Inflammatory macrophage treated with lipopolysaccharide for 4 hours (primary cell): ENCODE data around the gene EPC2.
"Not testable (repeated sequence)": the region's sequence is repeated elsewhere in the genome, so short reads cannot be mapped to it uniquely, and the experiment has no call there.

Experiments used
- DNase-seq: peaks from one replicate; pipeline ENCODE4 v3.0.0-alpha.2; 2020

The EPC2 gene

DNA sequence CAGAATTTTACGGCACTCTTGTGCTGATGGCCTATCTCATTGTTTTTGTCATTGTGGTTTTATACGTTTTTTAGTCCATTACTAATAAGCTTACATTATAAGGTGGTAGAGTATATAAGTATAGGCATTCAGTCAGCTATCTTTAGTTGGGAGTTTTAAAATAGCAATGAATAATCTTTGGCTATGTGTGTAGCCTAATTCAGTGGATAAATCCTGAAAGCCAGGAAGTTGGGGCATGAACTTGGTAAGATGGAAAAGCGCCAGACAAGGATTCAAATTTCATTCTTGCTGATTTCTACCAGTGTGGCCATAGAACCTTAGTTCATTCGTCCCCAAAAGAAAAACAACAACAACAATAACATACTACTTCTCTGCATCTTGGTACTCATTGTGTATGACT is 31.2 kb downstream of the EPC2 start:
- DNase-seq: no peak

DNA sequence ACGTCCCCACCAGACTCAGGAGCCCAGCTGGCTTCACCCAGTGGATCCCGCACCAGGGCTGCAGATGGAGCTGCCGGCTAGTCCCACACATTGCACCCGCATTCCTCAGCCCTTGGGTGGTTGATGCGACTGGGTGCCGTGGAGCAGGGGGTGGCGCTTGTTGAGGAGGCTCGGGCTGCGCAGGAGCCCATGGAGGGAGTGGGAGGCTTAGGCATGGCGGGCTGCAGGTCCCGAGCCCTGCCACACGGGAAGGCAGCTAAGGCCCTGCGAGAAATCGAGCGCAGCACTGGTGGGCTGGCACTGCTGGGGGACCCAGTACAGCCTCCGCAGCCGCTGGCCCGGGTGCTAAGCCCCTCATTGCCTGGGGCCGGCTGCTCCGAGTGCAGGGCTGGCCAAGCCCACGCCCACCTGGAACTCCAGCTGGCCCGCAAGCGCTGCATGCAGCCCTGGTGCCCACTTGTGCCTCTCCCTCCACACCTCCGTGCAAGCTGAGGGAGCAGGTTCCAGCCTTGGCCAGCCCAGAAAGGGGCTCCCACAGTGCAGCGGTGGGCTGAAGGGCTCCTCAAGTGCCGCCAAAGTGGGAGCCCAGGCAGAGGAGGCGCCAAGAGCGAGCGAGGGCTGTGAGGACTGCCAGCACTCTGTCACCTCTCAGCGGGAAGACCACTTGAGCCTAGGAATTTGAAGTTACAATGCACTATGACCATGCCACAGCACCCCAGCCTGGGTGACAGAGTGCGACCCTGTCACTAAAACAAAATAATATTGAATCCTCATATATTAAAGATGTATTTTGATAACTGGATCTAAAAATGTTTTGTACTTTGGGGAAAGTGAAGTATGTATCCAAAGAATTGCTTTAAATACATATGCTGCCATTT is 34.0 kb downstream of the EPC2 start:
- DNase-seq: not testable (repeated sequence)

DNA sequence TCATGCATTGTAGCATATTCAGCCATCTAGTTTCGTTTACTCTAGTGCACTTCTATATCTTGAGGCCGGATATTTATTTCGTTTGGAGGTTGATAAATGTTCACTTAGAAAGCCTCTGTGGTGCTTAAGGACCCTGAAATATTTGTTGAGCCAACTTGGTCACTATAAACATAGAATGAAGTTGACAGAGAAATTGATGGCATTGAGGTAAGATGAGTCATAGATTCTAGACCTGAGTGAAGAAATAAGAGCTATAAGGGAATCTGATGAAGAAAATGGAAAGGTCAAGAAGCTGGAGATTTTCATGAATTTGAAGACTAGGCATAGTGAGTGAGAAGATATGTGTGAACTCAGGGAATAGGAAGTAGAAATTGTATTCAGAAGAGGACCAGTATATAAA is 35.9 kb downstream of the EPC2 start:
- no peak for DNase-seq

DNA sequence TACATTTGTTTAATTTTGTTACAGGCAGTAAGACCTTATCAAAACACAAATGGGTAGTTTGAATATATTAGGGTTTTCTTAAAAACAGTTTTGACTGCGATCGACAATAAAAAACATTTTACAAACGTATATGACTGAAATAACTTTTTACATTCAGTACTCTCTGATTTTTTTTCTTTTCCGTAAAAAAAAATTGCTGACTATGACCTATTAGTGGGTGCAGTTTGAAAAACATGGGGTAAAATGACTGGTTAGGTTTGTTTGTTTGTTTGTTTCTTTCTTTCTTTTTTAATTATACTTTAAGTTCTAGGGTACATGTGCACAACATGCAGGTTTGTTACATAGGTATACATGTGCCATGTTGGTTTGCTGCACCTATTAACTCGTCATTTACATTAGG is 36.9 kb downstream of the EPC2 start:
- no peak for DNase-seq

DNA sequence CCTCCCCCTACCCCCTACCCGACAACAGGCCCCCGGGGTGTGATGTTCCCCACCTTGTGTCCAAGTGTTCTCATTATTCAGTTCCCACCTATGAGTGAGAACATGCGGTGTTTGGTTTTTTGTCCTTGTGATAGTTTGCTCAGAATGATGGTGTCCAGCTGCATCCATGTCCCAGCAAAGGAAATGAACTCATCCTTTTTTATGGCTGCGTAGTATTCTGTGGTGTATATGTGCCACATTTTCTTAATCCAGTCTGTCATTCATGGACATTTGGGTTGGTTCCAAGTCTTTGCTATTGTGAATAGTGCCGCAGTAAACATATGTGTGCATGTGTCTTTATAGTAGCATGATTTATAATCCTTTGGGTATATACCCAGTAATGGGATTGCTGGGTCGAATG is 37.3 kb downstream of the EPC2 start:
- not testable (repeated sequence) for DNase-seq

DNA sequence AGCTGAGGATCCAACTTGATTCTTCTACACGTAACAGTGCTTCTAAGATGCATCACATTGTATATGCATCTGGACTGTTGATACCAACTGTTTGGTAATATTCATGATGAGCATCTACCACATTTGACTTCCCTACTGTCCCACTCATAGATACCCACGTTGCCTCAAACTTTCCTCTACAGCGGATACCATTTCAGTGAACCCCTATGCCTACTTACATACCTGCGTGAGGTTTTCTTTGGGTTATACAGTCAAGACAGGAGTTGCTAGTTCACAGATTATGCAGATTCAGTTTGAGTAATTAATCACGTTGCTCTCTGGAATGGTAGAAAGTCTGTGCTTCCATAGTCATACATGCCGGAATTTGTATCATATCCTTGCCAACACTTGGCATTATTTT is 40.0 kb downstream of the EPC2 start:
- no peak for DNase-seq

DNA sequence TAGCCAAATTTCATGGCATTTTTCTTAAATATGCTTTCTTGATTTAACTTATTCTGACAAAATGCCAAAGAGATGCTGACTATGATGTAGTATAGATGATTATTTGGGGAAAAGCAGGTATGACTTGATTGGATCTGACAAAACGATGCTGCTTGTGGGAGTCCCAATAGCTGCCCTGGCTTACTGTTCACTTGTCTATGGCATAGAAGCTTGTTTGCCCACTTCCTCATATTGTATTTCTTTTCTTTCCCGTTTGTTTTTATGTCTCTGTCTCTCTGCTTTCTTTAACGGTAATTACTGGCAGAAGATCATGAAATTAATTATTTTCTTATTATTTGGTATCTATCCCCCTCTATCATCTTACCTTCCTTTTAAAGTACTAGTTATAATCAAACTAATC is 43.0 kb downstream of the EPC2 start:
- no peak for DNase-seq

DNA sequence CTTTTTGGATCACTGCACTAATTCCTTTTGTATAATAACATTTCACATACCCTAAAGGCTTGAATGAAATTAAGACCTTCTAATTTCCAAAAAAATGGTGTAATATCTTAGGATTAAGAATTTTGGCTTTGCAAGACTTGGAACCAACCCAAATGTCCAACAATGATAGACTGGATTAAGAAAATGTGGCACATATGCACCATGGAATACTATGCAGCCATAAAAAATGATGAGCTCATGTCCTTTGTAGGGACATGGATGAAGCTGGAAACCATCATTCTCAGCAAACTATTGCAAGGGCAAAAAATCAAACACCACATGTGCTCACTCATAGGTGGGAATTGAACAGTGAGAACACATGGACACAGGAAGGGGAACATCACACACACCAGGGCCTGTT is 43.5 kb downstream of the EPC2 start:
- DNase-seq: not testable (repeated sequence)

DNA sequence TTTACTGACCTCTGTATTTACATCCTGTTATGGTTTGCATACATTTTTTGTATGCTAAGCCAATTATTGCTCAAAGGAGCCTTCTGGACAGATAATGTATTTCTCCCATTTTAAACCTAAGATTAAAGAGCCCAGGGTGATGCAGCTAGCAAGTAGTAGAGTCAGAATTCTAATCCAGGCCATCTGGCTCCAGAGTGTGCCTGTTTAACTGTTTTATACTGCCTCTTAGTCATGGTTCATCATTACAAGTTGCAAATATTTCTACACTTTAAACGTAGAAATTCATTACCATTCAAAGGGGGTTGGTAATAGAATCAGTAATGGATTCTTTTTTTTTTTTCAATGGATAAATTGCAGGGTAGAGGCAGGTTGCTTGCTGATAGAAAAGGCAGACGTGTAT is 52.4 kb downstream of the EPC2 start:
- no peak for DNase-seq

DNA sequence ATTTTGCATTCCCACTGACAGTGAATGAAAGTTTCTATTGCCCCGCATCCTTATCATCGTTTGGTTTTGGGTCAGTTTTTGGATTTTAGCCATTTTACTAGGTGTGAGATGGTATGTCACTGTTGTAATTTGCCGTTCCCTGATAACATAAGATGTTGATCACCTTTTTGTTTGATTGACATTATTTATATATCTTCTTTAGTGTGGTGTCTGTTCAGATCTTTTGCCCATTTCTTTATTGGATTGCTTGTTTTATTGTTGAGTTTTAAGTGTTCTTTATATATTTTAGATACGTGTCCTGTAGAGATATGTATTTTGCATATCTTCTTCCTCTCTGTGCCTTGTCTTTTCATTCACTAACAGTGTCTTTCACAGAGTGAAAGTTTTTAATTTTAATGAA is 55.3 kb downstream of the EPC2 start:
- no peak for DNase-seq

DNA sequence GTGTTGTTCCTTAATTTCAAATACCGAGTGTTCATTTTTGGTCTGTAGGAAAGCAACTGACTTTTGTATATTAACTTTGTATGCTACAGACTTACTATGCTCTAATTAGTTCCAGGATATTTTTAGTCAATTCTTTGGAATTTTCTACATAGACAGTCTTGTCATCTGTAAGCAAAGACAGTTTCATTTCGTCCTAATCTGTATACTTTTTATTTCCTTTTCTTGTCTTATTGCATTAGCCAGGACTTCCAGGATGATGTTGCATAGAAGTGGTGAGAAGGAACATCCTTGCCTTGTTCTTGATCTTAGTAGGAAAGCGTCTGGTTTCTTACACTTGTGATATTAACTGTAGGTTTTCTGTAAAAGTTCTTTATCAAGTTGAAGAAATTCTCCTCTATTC is 56.5 kb downstream of the EPC2 start:
- no peak for DNase-seq

DNA sequence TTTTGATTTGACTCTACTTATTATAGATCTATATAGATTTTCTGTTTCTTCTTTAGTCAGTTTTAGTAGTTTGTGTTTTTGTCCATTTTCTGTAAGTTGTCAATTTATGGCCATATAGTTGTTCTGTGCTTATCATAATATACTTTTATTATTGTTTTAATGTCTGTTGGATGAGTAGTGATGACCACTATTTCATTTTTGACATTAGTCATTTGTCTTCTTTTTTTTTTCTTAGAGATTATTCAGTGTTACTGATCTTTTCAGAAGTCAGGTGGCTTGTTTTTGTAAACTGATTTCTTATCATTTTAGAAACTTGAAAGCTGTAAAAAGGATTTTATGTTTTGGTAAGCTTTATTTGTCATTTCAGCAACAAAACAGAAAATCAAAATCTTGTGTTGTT is 57.3 kb downstream of the EPC2 start:
- no peak for DNase-seq

DNA sequence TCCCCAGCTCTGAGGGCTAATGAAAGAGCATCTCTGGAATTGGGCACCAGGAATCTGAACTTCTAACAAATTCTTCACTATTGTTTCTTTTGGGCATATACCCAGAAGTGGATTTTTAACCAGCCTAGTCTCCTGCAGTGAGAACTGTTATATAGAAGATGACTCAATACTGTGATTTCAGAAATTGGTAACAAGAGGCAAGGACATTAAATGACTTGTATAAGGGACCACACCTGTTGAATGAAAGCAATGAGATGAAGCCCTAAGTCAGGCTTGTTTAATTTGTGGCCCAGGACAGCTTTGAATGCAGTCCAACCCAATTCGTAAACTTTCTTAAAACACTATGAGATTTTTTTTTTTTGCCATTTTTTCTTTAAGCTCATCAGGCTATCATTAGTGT is 57.9 kb downstream of the EPC2 start:
- DNase-seq: no peak

DNA sequence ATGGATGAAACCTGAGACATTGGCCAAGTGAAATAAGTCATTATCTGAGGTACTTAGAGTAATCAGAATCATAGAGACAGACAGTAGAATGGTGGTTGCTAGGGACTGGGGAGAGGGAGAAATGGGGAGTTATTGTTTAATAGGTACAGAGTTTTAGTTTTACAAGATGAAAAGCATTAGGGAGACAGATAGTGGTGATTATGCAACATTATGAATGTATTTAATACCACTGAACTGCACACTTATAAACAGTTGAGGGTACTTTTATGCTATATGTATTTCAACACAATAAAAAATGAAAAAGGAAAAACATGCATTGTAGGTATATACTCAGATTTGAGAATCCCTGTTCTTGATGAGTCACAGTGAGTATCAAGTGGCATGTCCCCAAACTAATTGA is 59.7 kb downstream of the EPC2 start:
- no peak for DNase-seq

DNA sequence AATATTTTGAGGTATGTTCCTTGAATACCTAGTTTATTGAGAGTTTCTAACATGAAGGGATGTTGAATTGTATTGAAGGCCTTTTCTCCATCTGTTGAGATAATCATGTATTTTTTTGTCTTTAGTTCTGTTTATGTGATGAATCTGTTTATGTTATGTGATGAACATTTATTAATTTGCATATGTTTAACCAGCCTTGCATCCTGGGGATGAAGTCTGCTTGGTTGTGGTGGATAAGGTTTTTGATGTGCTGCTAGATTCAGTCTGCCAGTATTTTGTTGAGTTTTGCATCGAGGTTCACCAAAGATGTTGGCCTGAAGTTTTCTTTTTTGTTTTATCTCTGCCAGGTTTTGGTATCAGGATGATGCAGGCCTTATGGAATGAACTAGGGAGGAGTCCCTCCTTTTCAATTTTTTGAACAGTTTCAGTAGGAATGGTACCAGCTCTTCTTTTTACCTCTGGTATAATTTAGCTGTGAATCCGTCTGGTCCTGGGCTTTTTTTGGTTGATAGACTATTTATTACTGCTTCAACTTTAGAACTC is 71.9 kb downstream of the EPC2 start:
- DNase-seq: no peak

DNA sequence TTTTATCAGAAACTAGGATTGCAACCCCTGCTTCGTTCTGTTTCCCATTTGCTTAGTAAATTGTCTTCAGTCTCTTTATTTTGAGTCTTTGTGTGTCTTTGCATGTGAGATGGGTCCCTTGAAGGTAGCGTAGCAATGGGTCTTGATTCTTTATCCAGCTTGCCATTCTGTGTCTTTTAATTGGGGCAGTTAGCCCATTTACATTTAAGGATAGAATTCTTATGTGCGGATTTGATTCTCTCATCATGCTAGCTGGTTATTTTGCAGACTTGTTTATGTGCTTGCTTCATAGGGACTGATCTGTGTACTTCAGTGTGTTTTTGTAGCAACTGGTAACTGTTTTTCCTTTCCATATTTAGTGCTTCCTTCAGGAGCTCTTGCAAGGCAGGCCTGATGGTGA is 73.5 kb downstream of the EPC2 start:
- no peak for DNase-seq

DNA sequence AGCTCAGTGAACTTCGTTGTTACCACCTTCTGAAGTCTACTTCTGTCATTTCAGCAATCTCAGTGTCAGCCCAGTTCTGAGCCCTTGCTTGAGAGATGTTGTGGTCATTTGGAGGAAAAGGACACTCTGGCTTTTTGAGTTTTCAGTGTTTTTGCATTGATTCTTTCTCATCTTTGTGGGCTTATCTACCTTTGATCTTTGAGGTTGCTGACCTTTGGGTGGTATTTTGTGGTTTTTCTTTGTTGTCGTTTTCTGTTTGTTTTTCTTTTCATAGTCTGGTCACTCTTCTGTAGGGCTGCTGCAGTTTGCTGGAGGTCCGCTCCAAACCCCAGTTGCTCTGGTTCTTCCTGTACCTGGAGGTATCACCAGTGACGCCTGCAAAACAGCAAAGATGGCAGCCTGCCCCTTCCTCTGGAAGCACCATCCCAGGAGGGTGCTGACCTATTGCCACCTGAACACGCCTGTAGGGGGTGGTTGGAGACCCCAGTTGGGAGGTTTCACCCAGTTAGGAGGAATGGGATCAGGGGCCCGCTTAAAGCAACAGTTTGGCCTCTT is 74.7 kb downstream of the EPC2 start:
- DNase-seq: no peak

DNA sequence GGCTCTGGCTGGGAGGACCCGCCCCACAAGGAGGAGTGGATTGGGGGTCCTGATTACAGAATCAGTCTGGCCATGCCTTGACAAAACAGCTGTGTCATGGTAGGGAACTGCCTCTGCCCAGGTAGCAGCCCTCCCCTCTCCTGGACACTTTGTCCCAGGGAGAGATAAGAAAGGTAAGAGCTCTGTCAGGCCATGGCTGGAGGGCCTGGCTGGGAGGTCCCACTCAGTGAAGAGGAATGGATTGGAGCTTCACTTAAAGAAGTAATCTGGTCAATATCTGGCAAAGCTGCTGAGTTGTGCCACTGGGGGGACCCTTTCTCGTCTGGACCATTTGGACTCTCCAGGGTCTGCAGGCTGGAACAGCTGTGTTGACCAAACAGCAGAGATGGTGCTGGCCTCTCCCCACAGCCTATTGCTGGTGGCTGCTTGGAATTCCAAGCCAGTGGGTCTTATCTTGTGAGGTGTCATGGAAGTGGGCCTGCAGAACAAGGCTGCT is 75.4 kb downstream of the EPC2 start:
- no peak for DNase-seq

DNA sequence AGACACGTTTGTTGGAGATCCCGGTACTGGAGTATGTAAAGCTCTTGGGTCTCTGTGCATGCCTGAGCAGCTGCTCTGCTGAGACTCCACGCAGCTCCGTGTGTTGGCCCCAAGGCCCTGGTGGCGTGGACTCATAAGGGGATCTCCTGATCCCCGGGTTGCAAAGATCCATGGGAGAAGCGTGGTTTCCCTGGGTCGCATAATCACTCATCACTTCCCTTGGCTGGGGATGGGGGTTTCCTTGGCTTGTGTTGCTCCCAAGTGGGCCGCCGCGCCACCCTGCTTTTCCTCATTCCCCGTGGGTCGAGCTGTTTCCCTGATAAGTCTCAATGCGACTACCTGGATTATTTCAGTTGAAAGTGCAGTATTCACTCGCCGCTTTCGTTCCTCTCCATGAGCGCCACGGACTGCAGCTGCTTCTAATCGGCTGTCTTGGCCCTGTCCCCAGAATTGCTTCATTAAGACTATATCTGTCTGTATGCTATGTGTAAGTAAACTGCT is 76.0 kb downstream of the EPC2 start:
- no peak for DNase-seq

DNA sequence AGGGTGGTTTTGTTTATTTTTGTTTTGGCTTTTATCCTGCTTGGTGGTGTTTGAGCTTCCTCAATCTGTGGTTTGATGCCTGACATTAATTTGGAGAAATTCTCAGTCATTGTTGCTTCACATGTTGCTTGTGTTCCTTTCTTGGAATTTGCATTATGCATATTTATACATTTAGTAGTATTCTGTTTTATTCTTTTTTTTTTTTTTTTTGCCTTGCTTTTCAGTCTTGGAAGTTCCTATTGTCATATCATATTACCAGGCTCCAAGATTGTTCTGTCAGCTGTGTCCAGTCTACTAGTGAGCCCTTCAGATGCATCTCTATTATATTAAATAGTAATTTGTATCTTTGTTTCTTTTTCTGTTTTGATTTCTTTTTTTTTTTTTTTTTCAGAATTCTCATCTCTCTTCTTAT is 77.0 kb downstream of the EPC2 start:
- peak; percentile 43 for DNase-seq

DNA sequence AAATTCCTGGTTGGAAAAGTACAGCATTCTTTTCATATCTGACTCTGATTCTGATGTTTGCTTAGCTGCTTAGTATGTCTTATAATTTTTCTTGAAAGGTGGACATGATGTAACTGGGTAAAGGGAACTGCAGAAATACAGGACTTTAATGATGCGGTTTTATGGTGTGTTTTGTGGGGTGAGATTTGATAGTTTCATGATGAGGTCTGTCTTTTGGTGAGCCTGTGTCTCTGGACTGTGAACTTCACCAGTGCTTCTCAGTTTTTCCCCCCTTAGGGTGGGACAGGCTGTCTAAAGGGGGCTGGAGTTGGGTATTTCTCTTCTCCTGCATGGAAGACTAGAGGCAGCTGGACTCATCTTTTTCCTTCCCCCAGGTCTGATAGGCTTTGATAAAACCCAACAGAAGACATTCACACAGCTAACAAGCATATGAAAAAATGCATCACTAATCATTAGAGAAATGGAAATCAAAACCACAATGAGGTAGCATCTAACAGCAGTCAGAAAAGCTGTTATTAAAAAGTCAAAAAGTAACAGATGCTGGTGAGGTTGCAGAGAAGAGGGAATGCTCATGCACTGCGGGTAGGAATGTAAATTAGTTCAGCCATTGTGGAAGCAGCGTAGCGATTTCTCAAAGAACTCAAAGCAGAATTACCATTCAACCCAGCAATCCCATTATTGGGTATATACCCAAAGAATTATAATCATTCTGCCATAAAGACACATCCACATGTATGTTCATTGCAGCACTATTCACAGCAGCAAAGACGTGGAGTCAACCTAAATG is 77.6 kb downstream of the EPC2 start:
- no peak for DNase-seq

DNA sequence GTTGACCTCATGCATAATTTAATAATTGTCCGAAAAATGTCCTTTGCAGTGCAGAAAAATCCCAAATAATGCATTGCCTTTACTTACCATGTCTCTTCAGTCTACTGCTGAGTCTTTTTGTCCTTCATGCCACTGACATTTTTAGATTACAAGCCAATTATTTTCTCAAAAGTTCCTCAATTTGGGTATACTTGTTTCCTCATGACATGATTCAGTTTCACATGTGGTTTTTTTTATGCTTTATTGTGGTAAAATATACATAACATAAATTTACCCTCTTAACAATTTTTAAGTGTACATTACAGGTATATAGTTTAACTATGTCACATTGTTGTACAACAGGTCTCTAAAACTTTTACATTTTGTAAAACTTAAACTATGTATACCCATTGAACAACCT is 81.0 kb downstream of the EPC2 start:
- DNase-seq: peak; percentile 65

DNA sequence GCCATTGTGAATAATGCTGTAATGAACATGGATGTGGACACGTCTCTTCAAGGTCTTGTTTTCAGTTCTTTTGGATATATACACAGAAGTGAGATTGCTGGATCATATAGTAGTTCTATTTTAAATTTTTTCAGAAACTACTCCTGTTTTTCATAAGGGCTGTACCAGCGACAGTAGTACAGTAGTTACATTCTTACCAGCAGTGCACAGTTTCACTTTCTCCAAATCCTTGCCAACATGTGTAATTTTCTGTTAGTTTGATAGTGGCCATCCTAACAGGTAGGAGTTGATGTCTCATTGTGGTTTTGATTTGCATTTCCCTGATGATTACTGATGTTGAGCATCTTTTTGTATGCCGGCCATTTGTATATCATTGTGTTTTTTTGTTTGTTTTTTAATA is 81.7 kb downstream of the EPC2 start:
- DNase-seq: peak; percentile 14
